ENCODE data around the gene VEGFB. TPM values are rescaled to one million over a fixed set of nuclear protein-coding genes. Genes with fewer than 3 reads are reported as not detected.

Gene VEGFB
- total and polyA plus RNA-seq, 2 of the 8 experiments (the other 6 are each of a cell fraction or from before 2014, with no cell fraction given) = 9.3 to 49.6 TPM

DNA sequence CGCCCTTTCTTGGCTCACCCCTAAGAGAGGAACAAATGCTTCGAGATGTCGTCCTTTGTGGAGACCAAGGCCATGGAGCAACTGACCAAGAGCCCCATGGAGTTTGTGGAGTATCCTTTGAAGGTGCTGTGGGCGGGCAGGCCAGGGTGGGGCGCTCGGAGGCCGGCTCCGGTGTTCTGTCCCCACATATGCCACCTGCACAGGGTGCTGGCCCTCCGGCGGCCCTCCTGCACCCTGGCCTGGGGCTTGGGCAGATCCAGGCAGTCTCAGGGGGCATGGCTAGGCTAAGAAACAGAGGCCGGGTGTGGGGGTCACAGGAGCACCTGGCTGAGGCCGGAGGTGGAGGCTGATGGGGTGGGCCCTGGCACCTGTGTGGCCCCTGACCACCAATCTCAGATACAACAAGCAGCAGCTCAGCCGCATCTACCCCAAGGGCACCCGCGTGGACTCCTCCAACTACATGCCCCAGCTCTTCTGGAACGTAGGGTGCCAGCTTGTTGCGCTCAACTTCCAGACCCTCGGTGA lies 27.2 kb downstream of the VEGFB start (continued):
- TF ChIP-seq, protein P1, sequence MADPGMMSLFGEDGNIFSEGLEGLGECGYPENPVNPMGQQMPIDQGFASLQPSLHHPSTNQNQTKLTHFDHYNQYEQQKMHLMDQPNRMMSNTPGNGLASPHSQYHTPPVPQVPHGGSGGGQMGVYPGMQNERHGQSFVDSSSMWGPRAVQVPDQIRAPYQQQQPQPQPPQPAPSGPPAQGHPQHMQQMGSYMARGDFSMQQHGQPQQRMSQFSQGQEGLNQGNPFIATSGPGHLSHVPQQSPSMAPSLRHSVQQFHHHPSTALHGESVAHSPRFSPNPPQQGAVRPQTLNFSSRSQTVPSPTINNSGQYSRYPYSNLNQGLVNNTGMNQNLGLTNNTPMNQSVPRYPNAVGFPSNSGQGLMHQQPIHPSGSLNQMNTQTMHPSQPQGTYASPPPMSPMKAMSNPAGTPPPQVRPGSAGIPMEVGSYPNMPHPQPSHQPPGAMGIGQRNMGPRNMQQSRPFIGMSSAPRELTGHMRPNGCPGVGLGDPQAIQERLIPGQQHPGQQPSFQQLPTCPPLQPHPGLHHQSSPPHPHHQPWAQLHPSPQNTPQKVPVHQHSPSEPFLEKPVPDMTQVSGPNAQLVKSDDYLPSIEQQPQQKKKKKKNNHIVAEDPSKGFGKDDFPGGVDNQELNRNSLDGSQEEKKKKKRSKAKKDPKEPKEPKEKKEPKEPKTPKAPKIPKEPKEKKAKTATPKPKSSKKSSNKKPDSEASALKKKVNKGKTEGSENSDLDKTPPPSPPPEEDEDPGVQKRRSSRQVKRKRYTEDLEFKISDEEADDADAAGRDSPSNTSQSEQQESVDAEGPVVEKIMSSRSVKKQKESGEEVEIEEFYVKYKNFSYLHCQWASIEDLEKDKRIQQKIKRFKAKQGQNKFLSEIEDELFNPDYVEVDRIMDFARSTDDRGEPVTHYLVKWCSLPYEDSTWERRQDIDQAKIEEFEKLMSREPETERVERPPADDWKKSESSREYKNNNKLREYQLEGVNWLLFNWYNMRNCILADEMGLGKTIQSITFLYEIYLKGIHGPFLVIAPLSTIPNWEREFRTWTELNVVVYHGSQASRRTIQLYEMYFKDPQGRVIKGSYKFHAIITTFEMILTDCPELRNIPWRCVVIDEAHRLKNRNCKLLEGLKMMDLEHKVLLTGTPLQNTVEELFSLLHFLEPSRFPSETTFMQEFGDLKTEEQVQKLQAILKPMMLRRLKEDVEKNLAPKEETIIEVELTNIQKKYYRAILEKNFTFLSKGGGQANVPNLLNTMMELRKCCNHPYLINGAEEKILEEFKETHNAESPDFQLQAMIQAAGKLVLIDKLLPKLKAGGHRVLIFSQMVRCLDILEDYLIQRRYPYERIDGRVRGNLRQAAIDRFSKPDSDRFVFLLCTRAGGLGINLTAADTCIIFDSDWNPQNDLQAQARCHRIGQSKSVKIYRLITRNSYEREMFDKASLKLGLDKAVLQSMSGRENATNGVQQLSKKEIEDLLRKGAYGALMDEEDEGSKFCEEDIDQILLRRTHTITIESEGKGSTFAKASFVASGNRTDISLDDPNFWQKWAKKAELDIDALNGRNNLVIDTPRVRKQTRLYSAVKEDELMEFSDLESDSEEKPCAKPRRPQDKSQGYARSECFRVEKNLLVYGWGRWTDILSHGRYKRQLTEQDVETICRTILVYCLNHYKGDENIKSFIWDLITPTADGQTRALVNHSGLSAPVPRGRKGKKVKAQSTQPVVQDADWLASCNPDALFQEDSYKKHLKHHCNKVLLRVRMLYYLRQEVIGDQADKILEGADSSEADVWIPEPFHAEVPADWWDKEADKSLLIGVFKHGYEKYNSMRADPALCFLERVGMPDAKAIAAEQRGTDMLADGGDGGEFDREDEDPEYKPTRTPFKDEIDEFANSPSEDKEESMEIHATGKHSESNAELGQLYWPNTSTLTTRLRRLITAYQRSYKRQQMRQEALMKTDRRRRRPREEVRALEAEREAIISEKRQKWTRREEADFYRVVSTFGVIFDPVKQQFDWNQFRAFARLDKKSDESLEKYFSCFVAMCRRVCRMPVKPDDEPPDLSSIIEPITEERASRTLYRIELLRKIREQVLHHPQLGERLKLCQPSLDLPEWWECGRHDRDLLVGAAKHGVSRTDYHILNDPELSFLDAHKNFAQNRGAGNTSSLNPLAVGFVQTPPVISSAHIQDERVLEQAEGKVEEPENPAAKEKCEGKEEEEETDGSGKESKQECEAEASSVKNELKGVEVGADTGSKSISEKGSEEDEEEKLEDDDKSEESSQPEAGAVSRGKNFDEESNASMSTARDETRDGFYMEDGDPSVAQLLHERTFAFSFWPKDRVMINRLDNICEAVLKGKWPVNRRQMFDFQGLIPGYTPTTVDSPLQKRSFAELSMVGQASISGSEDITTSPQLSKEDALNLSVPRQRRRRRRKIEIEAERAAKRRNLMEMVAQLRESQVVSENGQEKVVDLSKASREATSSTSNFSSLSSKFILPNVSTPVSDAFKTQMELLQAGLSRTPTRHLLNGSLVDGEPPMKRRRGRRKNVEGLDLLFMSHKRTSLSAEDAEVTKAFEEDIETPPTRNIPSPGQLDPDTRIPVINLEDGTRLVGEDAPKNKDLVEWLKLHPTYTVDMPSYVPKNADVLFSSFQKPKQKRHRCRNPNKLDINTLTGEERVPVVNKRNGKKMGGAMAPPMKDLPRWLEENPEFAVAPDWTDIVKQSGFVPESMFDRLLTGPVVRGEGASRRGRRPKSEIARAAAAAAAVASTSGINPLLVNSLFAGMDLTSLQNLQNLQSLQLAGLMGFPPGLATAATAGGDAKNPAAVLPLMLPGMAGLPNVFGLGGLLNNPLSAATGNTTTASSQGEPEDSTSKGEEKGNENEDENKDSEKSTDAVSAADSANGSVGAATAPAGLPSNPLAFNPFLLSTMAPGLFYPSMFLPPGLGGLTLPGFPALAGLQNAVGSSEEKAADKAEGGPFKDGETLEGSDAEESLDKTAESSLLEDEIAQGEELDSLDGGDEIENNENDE (IDR thresholded peaks at IDR 0.05; ENCODE audit: insufficient replicate concordance, low read length) = no peak
- TF ChIP-seq EZH2 (IDR thresholded peaks at IDR 0.05; ENCODE audit: low read depth, low read length, severe bottlenecking) (no peak), ZNF274 (IDR thresholded peaks at IDR 0.05; ENCODE audit: borderline replicate concordance, extremely low read depth, low read length) (no peak), MAX (IDR thresholded peaks at IDR 0.05) (no peak), TAF7 (optimal IDR thresholded peaks at IDR 0.05; ENCODE audit: borderline replicate concordance, low read depth, low read length) (no peak), TAF1 (IDR thresholded peaks at IDR 0.05; ENCODE audit: low read depth, low read length) (no peak), RNF2 (IDR thresholded peaks at IDR 0.05; ENCODE audit: borderline replicate concordance, low read depth, low read length, missing control alignments, poor library complexity, severe bottlenecking) (no peak), NANOG (IDR thresholded peaks at IDR 0.05; ENCODE audit: insufficient read depth, low read depth, low read length, poor library complexity, severe bottlenecking) (no peak), CHD2 (IDR thresholded peaks at IDR 0.05; ENCODE audit: low read length) (no peak)

Measured in H1 (cell line).